ENCODE results near the gene RIIAD1.
A peak's percentile ranks its signal among the peaks of the same experiment; 100 is the strongest.
"Not testable (repeated sequence)": the region's sequence is repeated elsewhere in the genome, so short reads cannot be mapped to it uniquely, and the experiment has no call there.

RIIAD1 gene

GRCh38 chr1:151756291-151756690 lies 35.0 kb downstream of the RIIAD1 start:
- no peak overlapping the region for H3K4me3 ChIP-seq (ENCODE audit: control insufficient read depth, low read depth, low read length)
- no peak for TF ChIP-seq CTCF (IDR thresholded peaks at IDR 0.05; ENCODE audit: control insufficient read depth, insufficient read depth, low read depth, low read length, missing control alignments)
- no peak for DNase-seq (ENCODE audit: low read depth)

- no peak for TF ChIP-seq CTCF (IDR thresholded peaks at IDR 0.05; ENCODE audit: control insufficient read depth, insufficient read depth, low read depth, low read length, missing control alignments)
- H3K4me3 ChIP-seq (ENCODE audit: control insufficient read depth, low read depth, low read length) = no peak overlapping the region
- no peak for DNase-seq (ENCODE audit: low read depth)
Observed at GRCh38 chr1:151759241-151759640, 37.9 kb downstream of the RIIAD1 start.

GRCh38 chr1:151760597-151761385 lies 39.5 kb downstream of the RIIAD1 start:
- TF ChIP-seq CTCF (IDR thresholded peaks at IDR 0.05; ENCODE audit: control insufficient read depth, insufficient read depth, low read depth, low read length, missing control alignments) = no peak
- H3K4me3 ChIP-seq (ENCODE audit: control insufficient read depth, low read depth, low read length) = no peak overlapping the region
- no peak for DNase-seq (ENCODE audit: low read depth)

- TF ChIP-seq CTCF (IDR thresholded peaks at IDR 0.05; ENCODE audit: control insufficient read depth, insufficient read depth, low read depth, low read length, missing control alignments) = peak; percentile 1
- peak within 1 kb of the TSS; percentile 96 for H3K4me3 ChIP-seq (ENCODE audit: control insufficient read depth, low read depth, low read length)
- peak; percentile 27 for DNase-seq (ENCODE audit: low read depth)
Observed at GRCh38 chr1:151762941-151763921, 41.9 kb downstream of the RIIAD1 start, which contains the start of gene MRPL9. TSS of gene MRPL9 (minus strand) at chr1:151763496. CDS start at chr1:151763479, 17 bp downstream.

- H3K4me3 ChIP-seq (ENCODE audit: control insufficient read depth, low read depth, low read length) = peak overlapping the region; percentile 96
- TF ChIP-seq CTCF (IDR thresholded peaks at IDR 0.05; ENCODE audit: control insufficient read depth, insufficient read depth, low read depth, low read length, missing control alignments) = no peak
- no peak for DNase-seq (ENCODE audit: low read depth)
Observed at GRCh38 chr1:151763990-151764389, 42.7 kb downstream of the RIIAD1 start.

GRCh38 chr1:151768351-151769066 lies 47.2 kb downstream of the RIIAD1 start:
- not testable (repeated sequence) for DNase-seq (ENCODE audit: low read depth)

GRCh38 chr1:151769270-151769669 lies 47.9 kb downstream of the RIIAD1 start:
- not testable (repeated sequence) for DNase-seq (ENCODE audit: low read depth); H3K4me3 ChIP-seq (ENCODE audit: control insufficient read depth, low read depth, low read length)

More at GRCh38 chr1:151768351-151769066, 47.2 kb downstream of the RIIAD1 start:
- H3K4me3 ChIP-seq (ENCODE audit: control insufficient read depth, low read depth, low read length) = not testable (repeated sequence)

Data from AG09309 (cell line).